Measurements from ENCODE around the gene HMG20A.

Gene HMG20A

GRCh38 chr15:77436822-77437221 is 16.1 kb downstream of the HMG20A start:
- DNase-seq, result no peak

- no peak for DNase-seq
These were observed 16.6 kb downstream of the HMG20A start for GRCh38 chr15:77437264-77437663.

GRCh38 chr15:77440378-77440999 is 19.8 kb downstream of the HMG20A start:
- DNase-seq, result no peak

- DNase-seq, result no peak
These were observed 26.2 kb downstream of the HMG20A start for GRCh38 chr15:77446840-77447390.

DNA sequence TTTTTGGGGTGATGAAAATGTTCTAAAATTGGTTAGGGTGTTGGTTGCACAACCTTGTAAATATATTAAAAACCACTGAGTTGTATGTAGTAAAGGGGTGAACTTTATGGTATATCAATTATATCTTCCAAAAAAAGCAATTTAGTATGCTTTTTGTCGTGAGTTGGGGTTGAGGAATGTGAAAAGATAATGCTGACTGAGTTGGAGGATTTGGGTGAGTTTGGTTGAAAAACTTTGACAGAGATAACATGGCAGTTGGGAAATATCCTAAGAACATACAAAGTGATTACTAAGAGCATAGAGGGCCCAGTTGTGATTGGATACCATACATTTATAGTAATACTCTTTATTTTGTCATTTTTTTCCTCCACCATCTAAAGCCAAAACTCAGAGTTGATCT is 33.6 kb downstream of the HMG20A start:
- no peak for DNase-seq

DNA sequence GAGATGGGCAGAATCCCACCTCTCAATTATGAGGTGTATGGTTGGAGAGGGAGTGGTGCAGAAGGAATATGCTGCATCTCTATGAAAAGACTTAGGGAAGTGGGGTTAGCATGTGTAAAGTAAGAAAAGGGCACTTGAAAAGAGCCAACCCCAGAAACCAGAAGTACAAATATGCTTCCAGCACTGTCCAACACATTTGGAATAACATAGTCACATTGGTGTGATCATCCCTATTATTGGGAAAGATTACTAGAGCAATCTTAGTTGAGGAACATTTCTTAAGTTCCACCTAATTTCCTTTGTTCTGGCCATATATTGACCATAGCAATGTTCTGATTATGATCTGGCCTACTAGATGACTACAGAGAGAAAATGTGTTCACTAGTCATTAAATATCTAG is 34.3 kb downstream of the HMG20A start:
- no peak for DNase-seq

DNA sequence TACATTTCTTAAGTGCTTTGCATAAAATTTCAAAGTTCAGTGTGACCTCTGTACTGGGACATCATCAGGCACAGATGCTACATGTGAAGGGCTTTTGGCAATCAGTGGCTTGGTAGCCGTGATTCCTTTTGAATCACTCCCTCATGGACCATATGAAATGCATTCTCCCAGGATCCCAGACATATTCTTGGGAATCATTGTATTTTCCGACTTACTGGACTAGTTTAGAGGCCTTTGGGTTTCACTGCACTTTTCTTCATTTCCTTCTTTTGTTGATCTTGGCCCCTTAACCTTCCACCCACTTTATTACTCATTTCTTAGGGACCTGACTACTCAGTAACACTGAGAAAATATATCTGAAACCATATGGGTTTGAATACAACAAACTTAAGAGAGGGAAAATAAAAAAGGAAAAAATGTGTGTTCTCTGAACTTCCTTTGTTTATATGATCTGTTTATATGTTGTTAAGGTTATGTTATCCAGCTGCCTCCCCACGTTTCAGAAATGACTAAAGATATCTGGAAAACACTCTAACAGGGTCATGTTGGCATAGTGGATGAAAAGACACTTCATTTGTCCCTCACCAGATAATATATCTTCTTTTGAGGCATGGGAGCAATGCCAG is 35.1 kb downstream of the HMG20A start:
- no peak for DNase-seq

DNA sequence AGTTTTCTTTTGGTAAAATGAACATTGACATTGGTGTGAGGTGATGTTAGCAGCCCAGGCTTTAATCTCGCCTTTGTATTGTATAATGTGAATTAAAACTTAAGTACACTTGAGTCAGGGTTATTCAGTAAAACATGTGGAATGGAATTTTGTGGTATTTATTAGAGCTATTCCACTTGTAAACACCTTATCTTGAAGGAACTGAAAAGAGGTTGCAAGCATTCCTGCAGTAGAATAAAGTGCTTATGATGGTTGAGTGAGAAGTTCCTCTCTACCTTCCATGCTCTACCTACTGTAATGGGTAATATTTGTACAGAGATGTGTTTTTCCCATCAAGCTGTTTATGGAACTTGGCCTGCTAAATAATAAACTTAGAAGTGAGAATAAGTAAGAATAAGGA is 36.1 kb downstream of the HMG20A start:
- no peak for DNase-seq

GRCh38 chr15:77457191-77457904 is 36.7 kb downstream of the HMG20A start:
- DNase-seq, result no peak

- no peak for DNase-seq
These were observed 37.2 kb downstream of the HMG20A start for GRCh38 chr15:77457905-77458265.

- no peak for DNase-seq
These were observed 38.3 kb downstream of the HMG20A start for GRCh38 chr15:77459031-77459430.

- no peak for DNase-seq
These were observed 40.8 kb downstream of the HMG20A start for GRCh38 chr15:77461486-77461885.

DNA sequence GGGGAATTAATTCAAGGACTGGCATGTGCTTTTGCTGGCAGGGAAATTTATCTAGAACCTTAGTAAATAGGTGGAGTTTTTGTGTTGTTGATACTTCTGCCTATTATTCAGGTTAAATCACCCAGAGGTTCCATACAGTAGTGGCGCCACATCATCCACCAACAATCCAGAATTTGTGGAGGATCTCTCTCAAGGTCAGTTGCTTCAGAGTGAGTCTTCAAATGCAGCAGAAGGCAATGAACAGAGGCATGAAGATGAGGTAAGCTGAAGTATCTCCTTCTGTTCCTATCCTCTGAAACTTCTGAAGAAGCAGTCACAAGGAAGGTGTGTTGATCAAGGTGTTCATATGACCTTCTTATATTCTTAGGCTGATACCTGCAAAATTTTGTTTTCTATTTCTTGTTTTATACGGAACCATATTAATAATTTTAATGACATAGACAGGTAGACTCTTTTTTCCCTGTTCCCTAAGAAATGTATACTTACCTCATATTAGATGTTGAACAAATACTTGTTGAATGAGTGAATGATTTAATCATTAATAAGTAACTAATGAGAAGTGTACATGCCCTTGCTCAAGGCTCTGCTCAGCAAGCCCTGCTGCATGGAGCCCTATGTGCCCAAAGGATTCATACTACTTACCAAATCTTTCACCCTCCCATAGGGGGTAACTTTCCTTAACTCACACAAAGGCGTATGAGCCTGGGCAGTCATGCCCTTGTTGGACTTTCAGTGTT is 43.6 kb downstream of the HMG20A start:
- no peak for DNase-seq

DNA sequence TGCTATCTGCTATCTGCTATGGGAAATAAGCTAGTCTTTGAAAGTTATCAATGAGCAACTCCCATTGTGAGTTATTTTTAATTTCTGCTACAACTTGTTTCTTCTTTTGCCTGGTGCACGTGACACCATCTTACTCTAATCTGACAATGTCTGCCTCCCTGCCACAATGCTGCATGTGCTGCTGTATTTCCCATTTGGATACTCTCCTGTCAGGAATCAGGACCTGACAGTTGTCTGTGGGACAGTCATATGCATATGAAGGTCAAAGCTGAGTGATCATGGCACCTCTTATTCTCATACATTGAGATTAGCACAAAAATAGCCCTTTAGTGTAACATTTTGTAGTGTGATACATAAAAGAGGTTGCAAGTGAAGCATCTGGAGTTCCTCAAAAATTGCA is 45.8 kb downstream of the HMG20A start:
- DNase-seq, result no peak

GRCh38 chr15:77468896-77469295 is 48.2 kb downstream of the HMG20A start:
- DNase-seq, result no peak

- DNase-seq, result no peak
These were observed 49.5 kb downstream of the HMG20A start for GRCh38 chr15:77470235-77470634.

- DNase-seq, result no peak
These were observed 52.6 kb downstream of the HMG20A start for GRCh38 chr15:77473328-77473727.

DNA sequence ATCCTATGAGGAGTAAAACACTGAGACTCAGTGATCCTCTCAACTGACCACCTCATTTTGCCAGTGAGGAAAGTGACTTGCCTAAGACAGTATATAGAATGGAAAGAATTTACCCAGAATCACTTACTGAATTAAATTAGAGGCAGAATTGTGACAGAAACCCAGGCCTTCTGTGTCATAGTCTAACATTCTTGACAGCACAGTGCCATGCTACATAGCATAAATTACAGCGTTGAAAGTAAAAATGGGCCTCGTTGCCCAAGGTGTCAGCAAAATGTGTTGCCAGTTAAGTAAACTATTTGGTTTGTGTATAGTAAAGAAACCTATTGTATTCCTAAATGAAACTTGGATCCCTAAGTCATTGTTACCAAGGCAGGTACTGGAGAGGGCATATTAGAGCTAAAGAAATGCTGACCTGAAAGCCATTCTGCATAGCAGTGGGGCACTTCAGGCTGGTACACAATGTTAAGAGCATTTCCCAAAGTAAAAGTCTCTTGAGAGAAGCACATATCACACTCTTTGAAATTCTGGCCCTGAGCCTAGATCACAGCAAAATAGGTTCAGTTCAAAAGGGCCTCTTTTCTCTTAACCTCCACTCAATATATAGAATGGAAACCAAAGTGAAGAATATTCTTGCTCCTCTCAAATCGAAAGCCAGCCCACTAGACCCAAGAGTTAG is 53.8 kb downstream of the HMG20A start:
- DNase-seq, result no peak

GRCh38 chr15:77475001-77475400 is 54.3 kb downstream of the HMG20A start:
- DNase-seq, result no peak

DNA sequence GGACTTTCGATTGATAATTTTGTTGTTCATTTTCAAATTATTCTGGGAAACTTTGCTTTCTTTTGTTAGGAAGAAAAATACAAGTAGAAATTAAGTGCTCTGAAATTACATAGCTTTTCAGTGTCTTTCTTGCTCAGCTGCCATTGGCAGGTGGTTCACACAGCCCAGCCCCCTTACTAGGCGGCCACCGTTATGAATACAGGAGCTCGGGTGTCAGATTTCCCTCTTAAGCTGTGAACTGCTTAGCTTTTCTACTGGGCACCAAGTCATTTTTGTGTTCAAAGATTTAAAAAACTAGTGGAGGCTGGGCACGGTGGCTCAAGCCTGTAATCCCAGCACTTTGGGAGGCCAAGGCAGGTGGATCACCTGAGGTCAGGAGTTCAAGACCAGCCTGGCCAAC is 55.2 kb downstream of the HMG20A start:
- no peak for DNase-seq

- no peak for DNase-seq
These were observed 56.3 kb downstream of the HMG20A start for GRCh38 chr15:77476995-77477394.

GRCh38 chr15:77478051-77478450 is 57.4 kb downstream of the HMG20A start:
- DNase-seq, result no peak

DNA sequence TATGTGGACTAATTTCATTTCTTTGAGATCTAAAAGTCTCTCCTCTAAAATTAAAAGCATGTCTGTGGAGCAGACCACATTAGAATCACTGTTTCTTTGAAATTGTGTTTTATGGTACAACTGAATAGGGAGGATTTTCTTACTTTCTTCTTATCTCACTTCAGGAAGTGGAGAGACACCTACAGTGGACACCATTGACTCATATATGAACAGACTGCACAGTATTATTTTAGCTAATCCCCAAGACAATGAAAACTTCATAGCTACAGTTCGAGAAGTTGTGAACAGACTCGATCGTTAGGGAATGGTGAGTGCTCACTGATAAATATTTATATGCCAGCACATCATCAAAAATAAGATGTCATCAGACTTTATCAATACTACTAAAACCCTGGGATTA is 58.3 kb downstream of the HMG20A start:
- no peak for DNase-seq

Measured in DMS 273 treated with DMSO at 0.1 percent for 48 hours (cell line).